HCT116 (cell line): Measurements from ENCODE around the gene GRB2. TPM values are rescaled to one million over a fixed set of nuclear protein-coding genes. Genes with fewer than 3 reads are reported as not detected.
A peak's percentile ranks its signal among the peaks of the same experiment; 100 is the strongest.

Source experiments
- ATAC-seq: fragments of 200-7000 bp; cut with Tn5 transposase; 2 replicates; pipeline ENCODE4 v1.9.1; 2020; ENCODE audit warnings: mild to moderate bottlenecking, moderate library complexity
- BruUV-seq: library from RNA; stranded (reverse); fragments of 400-500 nt; replicated peaks from 2 replicates; lab custom pipeline; 2021; lab: Mats Ljungman, UMichigan
- CTCF ChIA-PET: fragments of 300-600 bp; sonication (Branson Sonifier 250); formaldehyde crosslinking; loops from one replicate; lab custom pipeline; 2021; ENCODE audit warnings: antibody characterized with exemption; lab: Charles Lee
- POLR2A ChIA-PET: fragments of 300-600, 350-600 bp; sonication (Branson Sonifier 250); formaldehyde crosslinking; loops from one replicate; lab custom pipeline; 2021; ENCODE audit warnings: antibody characterized with exemption; lab: Charles Lee
- RAD21 ChIA-PET, 2 experiments: fragments of 300-600 bp; sonication (Branson Sonifier 250); formaldehyde crosslinking; loops; one replicate each; lab custom pipeline; 2023; ENCODE audit warnings: low total read pairs in 2 of 2; ENCODE audit not compliant: uncharacterized antibody in 2 of 2, unreplicated experiment in 2 of 2, low non-redundant PET in 1 of 2; lab: Charles Lee
- DNase-seq: peaks from one replicate; pipeline ENCODE4 v3.0.0-alpha.2; 2010; ENCODE audit warnings: low read depth, low spot score
- H2AFZ ChIP-seq: fragments of 200-600 bp; shearing (Covaris generic), sonication (generic); 2 replicates; pipeline ENCODE4 v1.6.1; 2017; ENCODE audit warnings: low read depth, mixed run types, mixed read lengths, antibody characterized with exemption, low read length; ENCODE audit not compliant: poor library complexity, severe bottlenecking
- H3K27ac ChIP-seq: 2 replicates; pipeline ENCODE4 v1.5.1; 2012; ENCODE audit warnings: low read depth, low read length
- H3K27me3 ChIP-seq: fragments of 200-600 bp; sonication (generic); 2 replicates; pipeline ENCODE4 v1.6.1; 2016; ENCODE audit warnings: mixed run types, low read length, mixed read lengths; ENCODE audit not compliant: insufficient read depth
- H3K36me3 ChIP-seq, 2 experiments: fragments of 200-500 bp in 1 of 2; fragments of 200-600 bp in 1 of 2; sonication (Bioruptor generic) in 1 of 2; sonication (generic) in 1 of 2; 2 replicates each; pipeline versions ENCODE4 v1.5.1 to v1.6.1; 2014 to 2016; ENCODE audit warnings: low read length in 2 of 2, inconsistent platforms in 1 of 2, mixed read lengths in 1 of 2, mixed run types in 1 of 2; ENCODE audit not compliant: insufficient read depth in 2 of 2, control insufficient read depth in 1 of 2
- H3K4me1 ChIP-seq, 2 experiments: fragments of 200-600 bp in 1 of 2; sonication (generic) in 1 of 2; 2 replicates each; pipeline versions ENCODE4 v1.5.1 to v1.6.1; 2012 to 2017; ENCODE audit warnings: low read length in 2 of 2, inconsistent platforms in 1 of 2, mild to moderate bottlenecking in 1 of 2, mixed read lengths in 1 of 2, mixed run types in 1 of 2, moderate library complexity in 1 of 2; ENCODE audit not compliant: insufficient read depth in 2 of 2, control insufficient read depth in 1 of 2
- H3K4me2 ChIP-seq: fragments of 200-600 bp; sonication (generic); 2 replicates; pipeline ENCODE4 v1.6.1; 2017; ENCODE audit warnings: mixed run types, low read length, mixed read lengths
- H3K4me3 ChIP-seq, 2 experiments: fragments of 200-600 bp in 1 of 2; sonication (generic) in 1 of 2; replicated peaks in 1 of 2; 2 replicates each; pipeline ENCODE4 v1.5.1; 2011 to 2016; ENCODE audit warnings: low read length in 2 of 2, control low read depth in 1 of 2, low read depth in 1 of 2, mild to moderate bottlenecking in 1 of 2, mixed read lengths in 1 of 2, mixed run types in 1 of 2
- H3K79me2 ChIP-seq: fragments of 200-600 bp; sonication (generic); 2 replicates; pipeline ENCODE4 v1.6.1; 2017; ENCODE audit warnings: mild to moderate bottlenecking, mixed run types, low read length, moderate library complexity, mixed read lengths; ENCODE audit not compliant: insufficient read depth
- H3K9ac ChIP-seq: fragments of 200-600 bp; sonication (generic); 2 replicates; pipeline ENCODE4 v1.6.1; 2016; ENCODE audit warnings: low read length, mixed read lengths
- H3K9me2 ChIP-seq: fragments of 200-600 bp; sonication (generic), shearing (Covaris generic); 2 replicates; pipeline ENCODE4 v1.6.1; 2017; ENCODE audit warnings: mixed run types, mild to moderate bottlenecking, moderate library complexity; ENCODE audit not compliant: insufficient read depth
- H3K9me3 ChIP-seq, 2 experiments: fragments of 200-500 bp in 1 of 2; fragments of 200-600 bp in 1 of 2; sonication (Bioruptor generic) in 1 of 2; sonication (generic) in 1 of 2; 2 replicates each; pipeline ENCODE4 v1.6.1; 2014 to 2017; ENCODE audit warnings: low read length in 2 of 2, mixed read lengths in 2 of 2, inconsistent platforms in 1 of 2, low read depth in 1 of 2, mild to moderate bottlenecking in 1 of 2, mixed run types in 1 of 2, moderate library complexity in 1 of 2; ENCODE audit not compliant: control insufficient read depth in 1 of 2, insufficient read depth in 1 of 2
- H4K20me1 ChIP-seq: fragments of 200-600 bp; sonication (generic), shearing (Covaris generic); 2 replicates; pipeline ENCODE4 v1.6.1; 2017; ENCODE audit warnings: mixed run types, mild to moderate bottlenecking, moderate library complexity; ENCODE audit not compliant: insufficient read depth
- CEBPB ChIP-seq: IDR thresholded peaks from 2 replicates; pipeline ENCODE4 v1.6.1; 2012; ENCODE audit warnings: low read depth
- EGR1 ChIP-seq: IDR thresholded peaks from 2 replicates; pipeline ENCODE4 v1.6.1; 2012; ENCODE audit warnings: low read depth
- ELF1 ChIP-seq: IDR thresholded peaks from 2 replicates; pipeline ENCODE4 v1.6.1; 2012; ENCODE audit warnings: low read depth, borderline replicate concordance
- FOSL1 ChIP-seq: IDR thresholded peaks from 2 replicates; pipeline ENCODE4 v1.6.1; 2012; ENCODE audit warnings: low read depth
- JUND ChIP-seq: IDR thresholded peaks from 2 replicates; pipeline ENCODE4 v1.6.1; 2012
- SP1 ChIP-seq: IDR thresholded peaks from 2 replicates; pipeline ENCODE4 v1.6.1; 2012; ENCODE audit warnings: low read depth
- SRF ChIP-seq: IDR thresholded peaks from 2 replicates; pipeline ENCODE4 v1.6.1; 2012; ENCODE audit warnings: low read depth
- ZNF274 ChIP-seq: fragments of 200-500 bp; sonication (Bioruptor generic); IDR thresholded peaks from 2 replicates; pipeline ENCODE4 v1.6.1; 2014; ENCODE audit warnings: mild to moderate bottlenecking, low read depth, low read length, inconsistent platforms
- intact Hi-C: fragments of 100-400 bp; cut with micrococcal nuclease; formaldehyde crosslinking; loops from 2 replicates; pipeline ENCODE4 v1.10.0; 2022
- total RNA-seq: library from RNA; stranded (reverse); gene quantifications from one replicate; pipeline ENCODE4 v1.2.1, GENCODE V29; 2021; ENCODE audit not compliant: unreplicated experiment
- TF ChIP-seq, protein P1 (sequence below): IDR thresholded peaks from 2 replicates; pipeline ENCODE4 v1.6.1; 2012
- TF ChIP-seq, protein P2 (sequence below): IDR thresholded peaks from 2 replicates; pipeline ENCODE4 v1.6.1; 2012; ENCODE audit warnings: low read depth
- TF ChIP-seq, protein P3 (sequence below): IDR thresholded peaks from 2 replicates; pipeline ENCODE4 v1.6.1; 2012
- TF ChIP-seq, protein P4 (sequence below), 3 experiments: fragments of 200-600 bp in 1 of 3; sonication (generic) in 1 of 3; IDR thresholded peaks in 2 of 3; conservative IDR thresholded peaks in 1 of 3; 2 replicates each; pipeline ENCODE4 v1.5.1; 2012 to 2017; ENCODE audit warnings: low read depth in 2 of 3, low read length in 2 of 3, antibody characterized with exemption in 1 of 3, borderline replicate concordance in 1 of 3, control low read depth in 1 of 3, mild to moderate bottlenecking in 1 of 3, mixed read lengths in 1 of 3, mixed run types in 1 of 3, moderate library complexity in 1 of 3; ENCODE audit not compliant: insufficient read depth in 1 of 3

Gene GRB2
- total RNA-seq, 1 experiment from 2014 or later = 146 TPM

DNA sequence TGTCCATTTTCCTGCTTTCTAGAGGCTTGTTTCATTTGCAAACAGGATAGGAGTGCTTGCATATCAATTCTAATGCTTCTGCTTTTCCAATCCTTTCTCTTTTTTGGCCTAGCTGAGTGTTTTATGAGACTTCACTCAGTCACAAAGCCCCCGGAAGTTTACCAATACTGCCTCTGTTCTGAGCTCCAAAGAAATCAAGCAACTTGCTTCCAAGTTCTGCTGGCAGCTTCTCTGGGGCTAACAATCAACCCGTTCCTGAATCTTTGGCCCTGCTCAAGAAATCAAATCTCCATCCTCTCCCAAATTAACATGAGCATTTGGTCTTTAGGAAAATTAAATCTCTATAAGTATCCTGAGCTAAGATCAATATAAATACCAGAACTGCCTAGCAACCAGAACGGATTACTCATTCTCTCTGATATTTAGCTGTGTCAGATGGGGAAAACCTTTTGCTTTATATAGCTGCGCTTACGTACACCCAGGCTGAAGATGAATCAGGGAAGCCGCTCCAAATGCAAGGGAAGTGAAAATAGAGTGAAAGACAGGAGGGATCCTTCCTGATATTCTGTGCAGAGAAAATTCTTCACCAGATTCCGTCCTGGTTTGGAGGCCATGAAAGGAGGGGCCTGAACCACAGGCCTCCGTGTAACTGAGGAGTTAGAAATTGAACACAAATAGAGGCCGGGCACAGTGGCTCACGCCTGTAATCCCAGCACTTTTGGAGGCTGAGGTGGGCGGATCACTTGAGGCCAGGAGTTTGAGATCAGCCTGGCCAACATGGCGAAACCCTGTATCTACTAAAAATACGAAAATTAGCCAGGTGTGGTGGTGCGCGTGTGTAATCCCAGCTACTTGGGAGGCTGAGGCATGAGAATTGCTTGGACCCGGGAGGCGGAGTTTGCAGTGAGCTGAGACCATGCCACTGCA lies 23.3 kb upstream of the GRB2 start:
- no peak for DNase-seq
- peak overlapping the region; percentile 25 for H2AFZ ChIP-seq
- peak overlapping the region; percentile 57 for H3K27ac ChIP-seq
- ChIA-PET RAD21 (no interaction called here), CTCF (interaction anchor here (0.7 to 4.0 kb wide), 6 partner anchors 88 to 683 kb away, joined by 3 to 14 read pairs (median 4); partner anchors contain the start of genes SMIM5 and TSEN54), POLR2A (interaction anchor here (0.7 to 0.9 kb wide), 2 partner anchors 27 to 886 kb away, joined by 3 to 4 read pairs; partner anchors contain the start of gene TMEM94)
- no peaks in the 10 kb centered on the region for H4K20me1 ChIP-seq
- ATAC-seq = no peak
- peak overlapping the region; percentile 43 for H3K9ac ChIP-seq
- peak overlapping the region in 1 of 2 experiments; percentile 15; a peak in 2 of 4 replicates for H3K4me3 ChIP-seq
- intact Hi-C loops = loop anchor here (5.0 to 10.0 kb wide), 2 partner anchors 173 to 326 kb away; no protein-coding TSS in a partner anchor
- no peaks in the 10 kb centered on the region for H3K36me3 ChIP-seq
- H3K27me3 ChIP-seq = no peaks in the 10 kb centered on the region
- H3K79me2 ChIP-seq = no peaks in the 10 kb centered on the region
- peak overlapping the region; percentile 58 for H3K4me2 ChIP-seq
- TF ChIP-seq FOSL1 (peak; percentile 29; the same call in 1 of the 2 replicates), ELF1 (no peak), SRF (peak; percentile 33; the same call in 1 of the 2 replicates)
- no peaks in the 10 kb centered on the region for H3K9me2 ChIP-seq
- no TSS peak for BruUV-seq
- H3K4me1 ChIP-seq = peaks cover 31 to 46% of the 10 kb centered on the region in 2 experiments
- no peaks in the 10 kb centered on the region for H3K9me3 ChIP-seq

DNA sequence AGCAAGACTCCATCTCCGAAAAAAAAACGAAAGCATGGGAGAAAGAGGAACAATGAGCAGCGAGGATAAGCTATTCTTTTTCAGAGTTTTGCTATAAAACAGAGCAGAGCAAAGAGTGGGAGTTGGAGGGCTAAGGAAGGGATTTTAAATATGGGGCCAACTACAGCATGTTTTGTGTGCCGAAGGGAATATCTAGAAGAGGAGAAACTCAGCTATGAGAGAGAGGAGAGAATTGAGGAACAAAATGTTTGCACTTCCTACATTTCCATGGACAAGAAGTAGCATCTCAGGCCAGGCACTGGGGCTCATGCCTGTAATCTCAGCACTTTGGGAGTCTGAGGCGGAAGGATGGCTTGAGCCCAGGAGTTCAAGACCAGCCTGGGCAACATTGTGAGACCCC lies 13.1 kb upstream of the GRB2 start:
- ChIA-PET RAD21 (no interaction called here), POLR2A (no interaction called here), CTCF (no interaction called here)
- no TSS peak for BruUV-seq
- Histone ChIP-seq H3K4me3 (no peak overlapping the region), H3K9me2 (no peaks in the 10 kb centered on the region), H3K9me3 (no peaks in the 10 kb centered on the region), H4K20me1 (no peaks in the 10 kb centered on the region), H3K36me3 (no peaks in the 10 kb centered on the region), H3K9ac (no peak overlapping the region), H3K27me3 (peaks cover 5% of the 10 kb centered on the region; the same call in 1 of the 2 replicates), H3K4me1 (no peaks in the 10 kb centered on the region), H3K4me2 (no peak overlapping the region), H3K79me2 (no peaks in the 10 kb centered on the region), H3K27ac (no peak overlapping the region), H2AFZ (no peak overlapping the region)
- intact Hi-C loops = no loop called here
- no peak for DNase-seq
- no peak for ATAC-seq
- TF ChIP-seq JUND = no peak
- TF ChIP-seq FOSL1 = no peak
- TF ChIP-seq EGR1 = no peak
- TF ChIP-seq, protein P1, sequence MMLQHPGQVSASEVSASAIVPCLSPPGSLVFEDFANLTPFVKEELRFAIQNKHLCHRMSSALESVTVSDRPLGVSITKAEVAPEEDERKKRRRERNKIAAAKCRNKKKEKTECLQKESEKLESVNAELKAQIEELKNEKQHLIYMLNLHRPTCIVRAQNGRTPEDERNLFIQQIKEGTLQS = no peak
- TF ChIP-seq, protein P2, sequence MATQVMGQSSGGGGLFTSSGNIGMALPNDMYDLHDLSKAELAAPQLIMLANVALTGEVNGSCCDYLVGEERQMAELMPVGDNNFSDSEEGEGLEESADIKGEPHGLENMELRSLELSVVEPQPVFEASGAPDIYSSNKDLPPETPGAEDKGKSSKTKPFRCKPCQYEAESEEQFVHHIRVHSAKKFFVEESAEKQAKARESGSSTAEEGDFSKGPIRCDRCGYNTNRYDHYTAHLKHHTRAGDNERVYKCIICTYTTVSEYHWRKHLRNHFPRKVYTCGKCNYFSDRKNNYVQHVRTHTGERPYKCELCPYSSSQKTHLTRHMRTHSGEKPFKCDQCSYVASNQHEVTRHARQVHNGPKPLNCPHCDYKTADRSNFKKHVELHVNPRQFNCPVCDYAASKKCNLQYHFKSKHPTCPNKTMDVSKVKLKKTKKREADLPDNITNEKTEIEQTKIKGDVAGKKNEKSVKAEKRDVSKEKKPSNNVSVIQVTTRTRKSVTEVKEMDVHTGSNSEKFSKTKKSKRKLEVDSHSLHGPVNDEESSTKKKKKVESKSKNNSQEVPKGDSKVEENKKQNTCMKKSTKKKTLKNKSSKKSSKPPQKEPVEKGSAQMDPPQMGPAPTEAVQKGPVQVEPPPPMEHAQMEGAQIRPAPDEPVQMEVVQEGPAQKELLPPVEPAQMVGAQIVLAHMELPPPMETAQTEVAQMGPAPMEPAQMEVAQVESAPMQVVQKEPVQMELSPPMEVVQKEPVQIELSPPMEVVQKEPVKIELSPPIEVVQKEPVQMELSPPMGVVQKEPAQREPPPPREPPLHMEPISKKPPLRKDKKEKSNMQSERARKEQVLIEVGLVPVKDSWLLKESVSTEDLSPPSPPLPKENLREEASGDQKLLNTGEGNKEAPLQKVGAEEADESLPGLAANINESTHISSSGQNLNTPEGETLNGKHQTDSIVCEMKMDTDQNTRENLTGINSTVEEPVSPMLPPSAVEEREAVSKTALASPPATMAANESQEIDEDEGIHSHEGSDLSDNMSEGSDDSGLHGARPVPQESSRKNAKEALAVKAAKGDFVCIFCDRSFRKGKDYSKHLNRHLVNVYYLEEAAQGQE = no peak
- TF ChIP-seq, protein P3, sequence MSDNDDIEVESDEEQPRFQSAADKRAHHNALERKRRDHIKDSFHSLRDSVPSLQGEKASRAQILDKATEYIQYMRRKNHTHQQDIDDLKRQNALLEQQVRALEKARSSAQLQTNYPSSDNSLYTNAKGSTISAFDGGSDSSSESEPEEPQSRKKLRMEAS = no peak
- TF ChIP-seq CEBPB = no peak
- TF ChIP-seq SP1 = no peak
- no peak for TF ChIP-seq ELF1
- TF ChIP-seq ZNF274 = no peak
- TF ChIP-seq, protein P4, sequence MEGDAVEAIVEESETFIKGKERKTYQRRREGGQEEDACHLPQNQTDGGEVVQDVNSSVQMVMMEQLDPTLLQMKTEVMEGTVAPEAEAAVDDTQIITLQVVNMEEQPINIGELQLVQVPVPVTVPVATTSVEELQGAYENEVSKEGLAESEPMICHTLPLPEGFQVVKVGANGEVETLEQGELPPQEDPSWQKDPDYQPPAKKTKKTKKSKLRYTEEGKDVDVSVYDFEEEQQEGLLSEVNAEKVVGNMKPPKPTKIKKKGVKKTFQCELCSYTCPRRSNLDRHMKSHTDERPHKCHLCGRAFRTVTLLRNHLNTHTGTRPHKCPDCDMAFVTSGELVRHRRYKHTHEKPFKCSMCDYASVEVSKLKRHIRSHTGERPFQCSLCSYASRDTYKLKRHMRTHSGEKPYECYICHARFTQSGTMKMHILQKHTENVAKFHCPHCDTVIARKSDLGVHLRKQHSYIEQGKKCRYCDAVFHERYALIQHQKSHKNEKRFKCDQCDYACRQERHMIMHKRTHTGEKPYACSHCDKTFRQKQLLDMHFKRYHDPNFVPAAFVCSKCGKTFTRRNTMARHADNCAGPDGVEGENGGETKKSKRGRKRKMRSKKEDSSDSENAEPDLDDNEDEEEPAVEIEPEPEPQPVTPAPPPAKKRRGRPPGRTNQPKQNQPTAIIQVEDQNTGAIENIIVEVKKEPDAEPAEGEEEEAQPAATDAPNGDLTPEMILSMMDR (IDR thresholded peaks at IDR 0.05 in 2 of 3, conservative IDR thresholded peaks at IDR 0.05 in 1 of 3; ENCODE audit: borderline replicate concordance in 1 of 3, insufficient read depth in 1 of 3, low read depth in 2 of 3, low read length in 2 of 3) = no peak
